GM12878 (cell line): ENCODE results near the gene RPS23.

Source experiments
- EZH2 ChIP-seq: IDR thresholded peaks from 2 replicates; pipeline ENCODE4 v1.6.1; 2012; ENCODE audit warnings: low read depth, mild to moderate bottlenecking, control low read depth, inconsistent platforms, low read length, borderline replicate concordance; ENCODE audit not compliant: control insufficient read depth
- IRF4 ChIP-seq: IDR thresholded peaks from 2 replicates; pipeline ENCODE4 v1.6.1; 2011; ENCODE audit warnings: low read depth, low read length
- NFYA ChIP-seq: IDR thresholded peaks from 2 replicates; pipeline ENCODE4 v1.6.1; 2011; ENCODE audit warnings: low read depth, mild to moderate bottlenecking, low read length, improper control_type of control experiment, borderline replicate concordance
- POLR2A ChIP-seq: IDR thresholded peaks from 2 replicates; pipeline ENCODE4 v1.6.1; 2011; ENCODE audit warnings: low read depth, mild to moderate bottlenecking, low read length
- TAF1 ChIP-seq: IDR thresholded peaks from 2 replicates; pipeline ENCODE4 v1.6.1; 2011; ENCODE audit warnings: mild to moderate bottlenecking, low read depth, low read length, borderline replicate concordance
- ZNF207 ChIP-seq: fragments of 450-650 bp; IDR thresholded peaks from 2 replicates; pipeline ENCODE4 v1.6.1; 2014; ENCODE audit warnings: antibody characterized with exemption, mild to moderate bottlenecking, borderline replicate concordance
- TF ChIP-seq, protein P1 (sequence below), 3 experiments: IDR thresholded peaks in 2 of 3; conservative IDR thresholded peaks in 1 of 3; 2 replicates each; pipeline ENCODE4 v1.5.1; 2011; ENCODE audit warnings: low read depth in 3 of 3, low read length in 3 of 3, mild to moderate bottlenecking in 3 of 3, control low read depth in 2 of 3, moderate library complexity in 2 of 3, inconsistent platforms in 1 of 3, mixed read lengths in 1 of 3; ENCODE audit not compliant: control insufficient read depth in 2 of 3, insufficient read depth in 1 of 3; ENCODE audit errors: extremely low read depth in 1 of 3
- TF ChIP-seq, protein P2 (sequence below): IDR thresholded peaks from 2 replicates; pipeline ENCODE4 v1.6.1; 2011; ENCODE audit warnings: low read depth, low read length, improper control_type of control experiment, borderline replicate concordance
- TF ChIP-seq, protein P3 (sequence below): IDR thresholded peaks from 2 replicates; pipeline ENCODE4 v1.6.1; 2011; ENCODE audit warnings: mild to moderate bottlenecking, low read depth, low read length, moderate library complexity; ENCODE audit not compliant: insufficient replicate concordance

DNA sequence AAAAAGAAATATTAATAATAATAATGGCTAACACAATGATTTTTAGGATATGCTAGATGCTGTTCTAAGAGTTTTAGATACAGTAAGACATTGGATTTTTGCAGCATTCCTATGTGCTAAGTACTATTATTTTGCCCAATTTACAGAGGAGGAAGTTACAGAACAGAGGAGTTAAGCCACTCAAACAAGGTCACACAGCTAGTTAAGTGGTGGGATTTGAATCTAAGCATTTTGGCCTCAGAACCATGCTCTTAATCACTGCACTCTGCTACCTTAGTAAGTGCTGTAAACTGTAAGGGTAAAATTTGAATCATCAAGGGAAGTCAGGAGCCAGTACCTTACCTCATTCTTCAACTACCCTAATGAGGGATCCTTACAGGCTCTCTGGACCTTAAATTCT lies 25.4 kb downstream of the RPS23 start:
- TF ChIP-seq POLR2A: no peak
- no peak for TF ChIP-seq NFYA
- no peak for TF ChIP-seq IRF4
- TF ChIP-seq, protein P1, sequence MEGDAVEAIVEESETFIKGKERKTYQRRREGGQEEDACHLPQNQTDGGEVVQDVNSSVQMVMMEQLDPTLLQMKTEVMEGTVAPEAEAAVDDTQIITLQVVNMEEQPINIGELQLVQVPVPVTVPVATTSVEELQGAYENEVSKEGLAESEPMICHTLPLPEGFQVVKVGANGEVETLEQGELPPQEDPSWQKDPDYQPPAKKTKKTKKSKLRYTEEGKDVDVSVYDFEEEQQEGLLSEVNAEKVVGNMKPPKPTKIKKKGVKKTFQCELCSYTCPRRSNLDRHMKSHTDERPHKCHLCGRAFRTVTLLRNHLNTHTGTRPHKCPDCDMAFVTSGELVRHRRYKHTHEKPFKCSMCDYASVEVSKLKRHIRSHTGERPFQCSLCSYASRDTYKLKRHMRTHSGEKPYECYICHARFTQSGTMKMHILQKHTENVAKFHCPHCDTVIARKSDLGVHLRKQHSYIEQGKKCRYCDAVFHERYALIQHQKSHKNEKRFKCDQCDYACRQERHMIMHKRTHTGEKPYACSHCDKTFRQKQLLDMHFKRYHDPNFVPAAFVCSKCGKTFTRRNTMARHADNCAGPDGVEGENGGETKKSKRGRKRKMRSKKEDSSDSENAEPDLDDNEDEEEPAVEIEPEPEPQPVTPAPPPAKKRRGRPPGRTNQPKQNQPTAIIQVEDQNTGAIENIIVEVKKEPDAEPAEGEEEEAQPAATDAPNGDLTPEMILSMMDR (IDR thresholded peaks at IDR 0.05 in 2 of 3, conservative IDR thresholded peaks at IDR 0.05 in 1 of 3; ENCODE audit: control insufficient read depth in 2 of 3, extremely low read depth in 1 of 3, insufficient read depth in 1 of 3, low read depth in 3 of 3, low read length in 3 of 3): no peak
- TF ChIP-seq, protein P2, sequence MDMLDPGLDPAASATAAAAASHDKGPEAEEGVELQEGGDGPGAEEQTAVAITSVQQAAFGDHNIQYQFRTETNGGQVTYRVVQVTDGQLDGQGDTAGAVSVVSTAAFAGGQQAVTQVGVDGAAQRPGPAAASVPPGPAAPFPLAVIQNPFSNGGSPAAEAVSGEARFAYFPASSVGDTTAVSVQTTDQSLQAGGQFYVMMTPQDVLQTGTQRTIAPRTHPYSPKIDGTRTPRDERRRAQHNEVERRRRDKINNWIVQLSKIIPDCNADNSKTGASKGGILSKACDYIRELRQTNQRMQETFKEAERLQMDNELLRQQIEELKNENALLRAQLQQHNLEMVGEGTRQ: no peak
- TF ChIP-seq TAF1: no peak
- TF ChIP-seq ZNF207: no peak
- TF ChIP-seq, protein P3, sequence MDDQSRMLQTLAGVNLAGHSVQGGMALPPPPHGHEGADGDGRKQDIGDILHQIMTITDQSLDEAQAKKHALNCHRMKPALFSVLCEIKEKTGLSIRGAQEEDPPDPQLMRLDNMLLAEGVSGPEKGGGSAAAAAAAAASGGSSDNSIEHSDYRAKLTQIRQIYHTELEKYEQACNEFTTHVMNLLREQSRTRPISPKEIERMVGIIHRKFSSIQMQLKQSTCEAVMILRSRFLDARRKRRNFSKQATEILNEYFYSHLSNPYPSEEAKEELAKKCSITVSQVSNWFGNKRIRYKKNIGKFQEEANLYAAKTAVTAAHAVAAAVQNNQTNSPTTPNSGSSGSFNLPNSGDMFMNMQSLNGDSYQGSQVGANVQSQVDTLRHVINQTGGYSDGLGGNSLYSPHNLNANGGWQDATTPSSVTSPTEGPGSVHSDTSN: no peak
- no peak for TF ChIP-seq EZH2
